Smooth muscle cell (in vitro differentiated cells): ENCODE results near the gene KCNK17. TPM values are rescaled to one million over a fixed set of nuclear protein-coding genes. Genes with fewer than 3 reads are reported as not detected.

Experiments
- DNase-seq: peaks from one replicate; lab custom pipeline; 2025; ENCODE audit not compliant: unreplicated experiment; lab: John Stamatoyannopoulos, UW
- H2AFZ ChIP-seq: fragments of 200-600 bp; sonication (generic); 2 replicates; pipeline ENCODE4 v1.6.0; 2016; ENCODE audit warnings: antibody characterized with exemption, low read depth, mild to moderate bottlenecking
- H3F3A ChIP-seq: fragments of 200-600 bp; sonication (generic); 2 replicates; pipeline ENCODE4 v1.6.0; 2017; ENCODE audit warnings: antibody characterized with exemption, low read depth
- H3K27ac ChIP-seq: fragments of 200-600 bp; sonication (generic); 2 replicates; pipeline ENCODE4 v1.5.1; 2016; ENCODE audit warnings: low read depth, mild to moderate bottlenecking
- H3K27me3 ChIP-seq: fragments of 200-600 bp; sonication (generic); 2 replicates; pipeline ENCODE4 v1.6.1; 2016; ENCODE audit warnings: low read depth, mild to moderate bottlenecking
- H3K36me3 ChIP-seq: fragments of 200-600 bp; sonication (generic); 2 replicates; pipeline ENCODE4 v1.5.1; 2016; ENCODE audit warnings: low read depth
- H3K4me1 ChIP-seq: fragments of 200-600 bp; sonication (generic); 2 replicates; pipeline ENCODE4 v1.5.1; 2016; ENCODE audit warnings: low read depth
- H3K4me2 ChIP-seq: fragments of 200-600 bp; sonication (generic); 2 replicates; pipeline ENCODE4 v1.6.0; 2016; ENCODE audit warnings: mild to moderate bottlenecking
- H3K4me3 ChIP-seq: fragments of 200-600 bp; sonication (generic); 2 replicates; pipeline ENCODE4 v1.5.1; 2016; ENCODE audit warnings: mild to moderate bottlenecking
- H3K79me2 ChIP-seq: fragments of 200-600 bp; sonication (generic); 2 replicates; pipeline ENCODE4 v1.6.0; 2016; ENCODE audit warnings: low read depth, mild to moderate bottlenecking
- H3K9ac ChIP-seq: fragments of 200-600 bp; sonication (generic); 2 replicates; pipeline ENCODE4 v1.6.0; 2016; ENCODE audit warnings: low read depth
- H3K9me3 ChIP-seq: fragments of 200-600 bp; sonication (generic); replicated peaks from 2 replicates; pipeline ENCODE4 v1.5.1; 2016; ENCODE audit warnings: low read depth
- H4K20me1 ChIP-seq: fragments of 200-600 bp; sonication (generic); 2 replicates; pipeline ENCODE4 v1.6.0; 2016; ENCODE audit warnings: low read depth
- CTCF ChIP-seq: fragments of 200-600 bp; sonication (generic); IDR thresholded peaks from 2 replicates; pipeline ENCODE4 v1.5.1; 2017; ENCODE audit warnings: borderline replicate concordance, mild to moderate bottlenecking, antibody characterized with exemption; ENCODE audit not compliant: insufficient read depth, poor library complexity, severe bottlenecking
- WGBS: methylation state at CpG from one replicate; pipeline ENCODE4 v1.1.7; 2016; ENCODE audit warnings: low lambda C conversion rate; 5-methylcytosine and 5-hydroxymethylcytosine counted together
- polyA plus RNA-seq: library from polyadenylated mRNA; unstranded; fragments of >200 nt; fragmentation: Nextera tagmentation; extraction: Ambion mirVana; gene quantifications from 2 replicates; pipeline ENCODE4 v1.2.1, GENCODE V29; 2016
- total RNA-seq: library from RNA; depleted of rRNA; stranded (reverse); fragments of >200 nt; gene quantifications from 2 replicates; pipeline ENCODE4 v1.2.3, GENCODE V29; 2014

The KCNK17 gene
- total and polyA plus RNA-seq, 2 experiments from 2014 or later = not detected

DNA sequence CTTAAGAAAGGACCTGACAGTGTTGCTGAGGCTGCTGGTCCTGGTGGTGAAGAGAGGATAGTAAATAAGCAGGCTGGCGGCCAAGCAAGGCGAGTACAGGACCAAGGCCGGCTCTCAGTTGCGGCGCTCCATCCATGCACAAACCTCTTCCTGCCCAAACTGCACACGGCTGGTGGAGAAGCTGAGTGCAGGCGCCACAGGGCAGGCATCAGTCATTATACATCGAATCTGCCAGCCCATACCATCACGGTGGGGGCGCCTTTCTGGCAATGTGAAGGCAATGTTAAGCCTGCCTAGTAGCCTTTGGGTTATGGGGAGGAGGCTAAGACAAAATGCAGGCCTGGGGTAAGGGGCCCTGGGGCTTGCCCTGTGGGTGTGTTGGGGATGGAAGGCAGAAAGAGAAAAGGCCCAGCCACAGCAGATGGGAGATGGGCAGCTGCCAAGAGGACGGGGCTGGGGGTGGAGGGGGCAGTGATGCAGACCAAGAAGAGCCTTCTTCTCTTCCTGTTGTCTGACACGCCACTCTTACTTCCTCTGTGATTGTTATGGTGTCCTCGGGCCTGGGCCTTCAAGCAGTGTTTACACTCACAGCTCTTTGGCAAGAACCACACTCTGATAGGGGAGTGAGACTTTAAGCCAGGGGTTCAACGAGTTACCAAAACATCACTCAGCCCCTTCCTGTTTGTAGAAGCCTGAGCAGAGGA is 28.6 kb upstream of the KCNK17 start:
- Histone ChIP-seq H3K79me2 (no peaks in the 10 kb centered on the region), H3K27ac (no peak overlapping the region), H4K20me1 (no peaks in the 10 kb centered on the region), H3K9ac (no peak overlapping the region), H3K9me3 (no peaks in the 10 kb centered on the region), H3K4me3 (no peak overlapping the region), H3K4me1 (peaks cover 15% of the 10 kb centered on the region), H3K4me2 (no peak overlapping the region), H3K36me3 (no peaks in the 10 kb centered on the region), H2AFZ (no peak overlapping the region), H3K27me3 (peaks cover 17% of the 10 kb centered on the region), H3F3A (no peaks in the 10 kb centered on the region)
- TF ChIP-seq CTCF = no peak
- no peak for DNase-seq
- WGBS = 81% methylated on average over 13 of the region's 14 CpGs

GRCh38 chr6:39341937-39342336 is 27.7 kb upstream of the KCNK17 start:
- no peak for TF ChIP-seq CTCF
- H3K79me2 ChIP-seq = no peaks in the 10 kb centered on the region
- H2AFZ ChIP-seq = no peak overlapping the region
- H3K27me3 ChIP-seq = peaks cover 23% of the 10 kb centered on the region
- H3K4me1 ChIP-seq = peaks cover 15% of the 10 kb centered on the region
- no peaks in the 10 kb centered on the region for H3F3A ChIP-seq
- H3K4me2 ChIP-seq = no peak overlapping the region
- H4K20me1 ChIP-seq = no peaks in the 10 kb centered on the region
- DNase-seq = no peak
- H3K9ac ChIP-seq = no peak overlapping the region
- H3K4me3 ChIP-seq = no peak overlapping the region
- no peak overlapping the region for H3K27ac ChIP-seq
- H3K36me3 ChIP-seq = no peaks in the 10 kb centered on the region
- WGBS = 90% methylated on average over 5 of the region's 5 CpGs
- H3K9me3 ChIP-seq = no peaks in the 10 kb centered on the region

- no peak overlapping the region for H2AFZ ChIP-seq
Measured at GRCh38 chr6:39341352-39341751, 27.1 kb upstream of the KCNK17 start.

More at GRCh38 chr6:39341352-39341751, 27.1 kb upstream of the KCNK17 start:
- Histone ChIP-seq H3K4me2 (no peak overlapping the region), H3K4me1 (peaks cover 15% of the 10 kb centered on the region), H4K20me1 (no peaks in the 10 kb centered on the region), H3K27me3 (peaks cover 23% of the 10 kb centered on the region), H3K27ac (no peak overlapping the region), H3K79me2 (no peaks in the 10 kb centered on the region), H3K4me3 (no peak overlapping the region), H3K9me3 (no peaks in the 10 kb centered on the region), H3K36me3 (no peaks in the 10 kb centered on the region), H3F3A (no peaks in the 10 kb centered on the region), H3K9ac (no peak overlapping the region)
- 94% methylated on average over 3 of the region's 3 CpGs for WGBS
- DNase-seq = no peak
- no peak for TF ChIP-seq CTCF
